ENCODE measurements around the gene SERHL2. TPM values are rescaled to one million over a fixed set of nuclear protein-coding genes. Genes with fewer than 3 reads are reported as not detected.
"Not testable (repeated sequence)": the region's sequence is repeated elsewhere in the genome, so short reads cannot be mapped to it uniquely, and the experiment has no call there.

SERHL2 gene
- total and polyA plus RNA-seq, 2 experiments from 2014 or later: 2.7 to 5.2 TPM

DNA sequence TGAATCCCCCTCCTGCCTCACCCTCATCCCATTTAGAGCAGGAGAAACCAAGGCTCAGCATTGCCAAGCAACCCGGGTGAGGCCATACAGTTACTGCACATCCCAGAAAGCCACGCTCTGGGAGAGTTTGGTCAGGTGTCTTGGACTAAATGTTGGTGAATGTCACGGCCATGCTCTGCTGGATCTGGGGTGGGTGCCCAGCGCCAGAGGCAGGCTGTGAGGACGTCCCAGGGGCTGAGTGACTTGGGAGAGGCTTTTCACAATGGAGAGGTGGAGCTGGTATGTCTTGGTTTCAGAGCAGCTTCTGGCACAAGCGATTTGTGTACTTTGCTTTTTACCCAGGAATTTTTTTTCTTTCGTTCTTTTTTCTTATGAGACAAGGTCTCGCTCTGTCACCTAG lies 6.6 kb downstream of the SERHL2 start:
- no peak for DNase-seq (ENCODE audit: low read depth in 1 of 2, low spot score in 1 of 2)
- H3K36me3 ChIP-seq: no peaks in the 10 kb centered on the region
- H3K9me3 ChIP-seq (ENCODE audit: low read depth): no peaks in the 10 kb centered on the region
- TF ChIP-seq, protein P1, sequence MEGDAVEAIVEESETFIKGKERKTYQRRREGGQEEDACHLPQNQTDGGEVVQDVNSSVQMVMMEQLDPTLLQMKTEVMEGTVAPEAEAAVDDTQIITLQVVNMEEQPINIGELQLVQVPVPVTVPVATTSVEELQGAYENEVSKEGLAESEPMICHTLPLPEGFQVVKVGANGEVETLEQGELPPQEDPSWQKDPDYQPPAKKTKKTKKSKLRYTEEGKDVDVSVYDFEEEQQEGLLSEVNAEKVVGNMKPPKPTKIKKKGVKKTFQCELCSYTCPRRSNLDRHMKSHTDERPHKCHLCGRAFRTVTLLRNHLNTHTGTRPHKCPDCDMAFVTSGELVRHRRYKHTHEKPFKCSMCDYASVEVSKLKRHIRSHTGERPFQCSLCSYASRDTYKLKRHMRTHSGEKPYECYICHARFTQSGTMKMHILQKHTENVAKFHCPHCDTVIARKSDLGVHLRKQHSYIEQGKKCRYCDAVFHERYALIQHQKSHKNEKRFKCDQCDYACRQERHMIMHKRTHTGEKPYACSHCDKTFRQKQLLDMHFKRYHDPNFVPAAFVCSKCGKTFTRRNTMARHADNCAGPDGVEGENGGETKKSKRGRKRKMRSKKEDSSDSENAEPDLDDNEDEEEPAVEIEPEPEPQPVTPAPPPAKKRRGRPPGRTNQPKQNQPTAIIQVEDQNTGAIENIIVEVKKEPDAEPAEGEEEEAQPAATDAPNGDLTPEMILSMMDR (IDR thresholded peaks at IDR 0.05; ENCODE audit: low read depth, low read length): no peak
- H3K27me3 ChIP-seq: no peaks in the 10 kb centered on the region
- no peak overlapping the region for H3K27ac ChIP-seq
- peaks cover 10% of the 10 kb centered on the region for H3K4me1 ChIP-seq (ENCODE audit: low read depth)
- no peak overlapping the region for H3K4me3 ChIP-seq

DNA sequence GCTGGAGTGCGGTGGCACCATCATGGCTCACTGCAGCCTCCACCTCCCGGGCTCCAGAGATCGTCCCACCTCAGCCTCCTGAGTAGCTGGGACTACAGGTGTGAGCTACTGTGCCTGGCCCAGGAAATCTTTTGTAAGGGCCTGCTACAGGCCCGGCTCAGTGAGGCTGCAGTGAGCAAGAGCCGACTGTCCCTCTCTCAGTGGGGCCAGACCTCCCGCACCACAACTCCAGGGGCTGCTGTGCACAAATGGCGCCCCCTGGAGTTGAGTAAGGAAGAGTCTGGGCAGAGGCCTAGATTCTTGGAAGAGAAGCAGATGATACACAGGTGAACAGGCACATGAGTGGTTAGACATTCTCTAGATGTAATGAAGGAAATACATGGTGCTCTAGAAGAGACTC lies 7.0 kb downstream of the SERHL2 start:
- Histone ChIP-seq H3K36me3 (no peaks in the 10 kb centered on the region), H3K27ac (no peak overlapping the region)
- TF ChIP-seq, protein P1 (IDR thresholded peaks at IDR 0.05; ENCODE audit: low read depth, low read length): peak; percentile 48

DNA sequence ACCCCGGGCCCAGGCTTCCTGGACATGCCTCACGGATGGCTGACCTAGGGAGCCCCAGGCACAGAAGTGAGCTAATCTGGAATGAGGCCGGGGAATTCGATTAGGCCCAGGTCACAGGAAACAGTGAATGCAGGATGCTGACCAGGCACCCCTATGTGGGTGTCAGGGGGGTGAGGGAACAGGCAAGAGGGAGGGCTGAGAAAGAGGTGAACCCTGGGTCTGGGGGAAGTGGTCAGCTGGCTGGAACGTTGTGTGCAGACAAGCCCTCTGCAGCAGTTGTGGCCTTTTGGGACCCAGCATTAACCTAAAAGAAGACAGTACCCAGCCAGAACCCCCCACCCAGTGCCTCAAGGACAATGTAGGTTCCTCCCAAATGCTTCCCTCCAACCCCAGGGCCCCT lies 8.1 kb downstream of the SERHL2 start:
- no peaks in the 10 kb centered on the region for H3K9me3 ChIP-seq (ENCODE audit: low read depth)
- H3K4me3 ChIP-seq: no peak overlapping the region
- DNase-seq (ENCODE audit: low read depth in 1 of 2, low spot score in 1 of 2): no peak
- peaks cover 10% of the 10 kb centered on the region for H3K4me1 ChIP-seq (ENCODE audit: low read depth)
- peak overlapping the region; percentile 59 for H3K27ac ChIP-seq
- TF ChIP-seq, protein P1 (IDR thresholded peaks at IDR 0.05; ENCODE audit: low read depth, low read length): no peak
- no peaks in the 10 kb centered on the region for H3K36me3 ChIP-seq
- no peaks in the 10 kb centered on the region for H3K27me3 ChIP-seq

More for the DNA sequence above, 7.0 kb downstream of the SERHL2 start:
- Histone ChIP-seq H3K4me1 (ENCODE audit: low read depth) (peaks cover 10% of the 10 kb centered on the region), H3K4me3 (no peak overlapping the region), H3K9me3 (ENCODE audit: low read depth) (no peaks in the 10 kb centered on the region), H3K27me3 (no peaks in the 10 kb centered on the region)
- DNase-seq (ENCODE audit: low read depth in 1 of 2, low spot score in 1 of 2): peak; percentile 32 to 38

DNA sequence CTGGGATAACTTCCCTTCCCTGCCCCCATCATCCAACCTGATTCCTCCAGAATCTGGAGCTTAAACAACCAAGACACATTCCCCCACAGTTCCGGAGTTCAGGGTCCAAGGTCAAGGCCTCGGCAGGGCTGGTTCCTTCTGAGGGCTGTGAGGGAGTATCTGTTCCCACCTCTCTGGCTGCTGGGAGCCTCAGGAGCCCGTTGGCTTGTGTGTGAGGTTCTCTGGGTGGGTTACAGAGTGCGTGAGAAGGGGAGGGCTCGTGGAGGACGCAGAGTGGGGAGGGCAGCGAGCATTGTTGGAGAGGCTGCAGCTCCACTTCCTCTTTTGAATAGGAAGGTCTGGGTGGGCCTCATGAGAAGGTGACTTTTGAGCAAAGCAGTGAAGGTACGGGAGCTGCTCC lies 8.5 kb downstream of the SERHL2 start:
- Histone ChIP-seq H3K4me3 (no peak overlapping the region), H3K4me1 (ENCODE audit: low read depth) (peaks cover 10% of the 10 kb centered on the region), H3K27me3 (no peaks in the 10 kb centered on the region), H3K9me3 (ENCODE audit: low read depth) (no peaks in the 10 kb centered on the region), H3K36me3 (no peaks in the 10 kb centered on the region), H3K27ac (peak overlapping the region; percentile 59)
- DNase-seq (ENCODE audit: low read depth in 1 of 2, low spot score in 1 of 2): no peak
- TF ChIP-seq, protein P1 (IDR thresholded peaks at IDR 0.05; ENCODE audit: low read depth, low read length): no peak

DNA sequence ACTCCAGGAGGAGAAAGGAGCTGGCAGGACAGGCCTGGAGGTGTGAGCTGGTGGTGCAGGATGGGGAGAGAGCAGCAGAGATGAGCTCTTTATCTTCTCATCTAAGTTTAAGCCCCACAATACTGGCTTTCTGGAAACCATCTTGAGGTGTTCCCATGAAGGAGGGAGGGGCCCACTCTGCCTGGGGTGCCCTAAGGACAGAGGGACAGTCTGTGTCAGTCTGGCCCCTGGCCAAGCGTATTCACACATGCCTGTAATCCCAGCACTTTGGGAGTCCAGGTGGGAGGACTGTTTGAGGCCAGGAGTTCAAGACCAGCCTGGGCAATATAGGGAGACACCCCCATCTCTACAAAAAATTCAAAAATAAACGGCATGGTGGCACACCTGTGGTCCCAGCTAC lies 8.9 kb downstream of the SERHL2 start:
- TF ChIP-seq, protein P1 (IDR thresholded peaks at IDR 0.05; ENCODE audit: low read depth, low read length): no peak

DNA sequence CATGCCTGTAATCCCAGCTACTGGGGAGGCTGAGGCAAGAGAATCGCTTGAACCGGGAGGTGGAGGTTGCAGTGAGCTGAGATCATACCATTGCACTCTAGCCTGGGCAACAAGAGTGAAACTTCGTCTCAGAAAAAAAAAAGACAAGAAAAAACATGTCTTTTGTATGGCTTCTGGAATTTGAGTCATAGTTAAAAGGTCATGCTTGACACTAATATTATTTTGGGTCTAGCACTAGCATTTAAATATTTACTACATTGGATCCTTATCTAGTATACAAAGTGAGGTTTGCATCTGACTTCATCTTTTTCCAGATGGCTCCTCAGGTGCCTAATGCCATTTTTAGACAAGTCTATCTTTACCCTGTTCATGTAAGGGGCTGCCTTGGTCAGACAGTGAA lies 10.2 kb downstream of the SERHL2 start:
- H3K27me3 ChIP-seq; H3K36me3 ChIP-seq; H3K4me3 ChIP-seq; H3K27ac ChIP-seq; DNase-seq (ENCODE audit: low read depth in 1 of 2, low spot score in 1 of 2); H3K9me3 ChIP-seq (ENCODE audit: low read depth): not testable (repeated sequence)
- peaks cover 10% of the 10 kb centered on the region for H3K4me1 ChIP-seq (ENCODE audit: low read depth)

More for the DNA sequence above, 8.9 kb downstream of the SERHL2 start:
- H3K9me3 ChIP-seq (ENCODE audit: low read depth): no peaks in the 10 kb centered on the region
- no peak overlapping the region for H3K4me3 ChIP-seq
- H3K4me1 ChIP-seq (ENCODE audit: low read depth): peaks cover 10% of the 10 kb centered on the region
- DNase-seq (ENCODE audit: low read depth in 1 of 2, low spot score in 1 of 2): no peak
- peak overlapping the region; percentile 59 for H3K27ac ChIP-seq
- no peaks in the 10 kb centered on the region for H3K36me3 ChIP-seq
- no peaks in the 10 kb centered on the region for H3K27me3 ChIP-seq

Data from cardiac muscle cell (in vitro differentiated cells and primary cell).